ENCODE measurements around the gene KLHL10.

The KLHL10 gene

GRCh38 chr17:41837761-41838538 is at the start of gene KLHL10:
Gene KLHL10 (plus strand): TSS chr17:41837825. CDS start chr17:41837933, 108 bp downstream.
- no peak for DNase-seq

GRCh38 chr17:41792845-41793783 is 44.5 kb upstream of the KLHL10 start:
- no peak for DNase-seq

- DNase-seq = no peak
Observed at GRCh38 chr17:41793784-41794539, 43.7 kb upstream of the KLHL10 start.

GRCh38 chr17:41794540-41794975 is 43.1 kb upstream of the KLHL10 start:
- DNase-seq = no peak

GRCh38 chr17:41796121-41796895 is 41.3 kb upstream of the KLHL10 start:
- no peak for DNase-seq

GRCh38 chr17:41797377-41797776 is 40.2 kb upstream of the KLHL10 start:
- no peak for DNase-seq

DNA sequence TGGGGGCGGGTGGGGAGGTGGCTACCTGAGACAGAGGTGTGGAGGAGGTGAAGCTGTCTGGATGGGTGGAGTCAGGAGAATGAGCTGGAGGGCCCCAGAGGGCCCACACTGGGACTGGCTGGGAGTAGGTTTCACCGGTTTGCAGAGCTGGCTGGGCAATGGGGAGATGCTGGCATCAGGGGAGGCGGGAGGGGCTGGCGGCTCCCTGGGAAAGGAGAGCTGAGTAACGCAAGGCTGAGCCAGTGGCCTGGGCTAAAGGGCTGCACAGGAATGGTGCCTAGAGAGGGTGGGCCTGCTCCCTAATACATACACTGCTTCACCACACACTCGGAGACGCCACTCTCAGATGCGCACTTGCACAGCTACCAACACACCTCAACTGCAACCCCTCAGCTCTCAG is 38.3 kb upstream of the KLHL10 start:
- no peak for DNase-seq

- no peak for DNase-seq
Observed at GRCh38 chr17:41800601-41801373, 36.8 kb upstream of the KLHL10 start.

GRCh38 chr17:41801374-41802271 is 36.0 kb upstream of the KLHL10 start:
- peak; percentile 70 to 77 for DNase-seq

GRCh38 chr17:41803049-41804020 is 34.3 kb upstream of the KLHL10 start:
- no peak for DNase-seq

DNA sequence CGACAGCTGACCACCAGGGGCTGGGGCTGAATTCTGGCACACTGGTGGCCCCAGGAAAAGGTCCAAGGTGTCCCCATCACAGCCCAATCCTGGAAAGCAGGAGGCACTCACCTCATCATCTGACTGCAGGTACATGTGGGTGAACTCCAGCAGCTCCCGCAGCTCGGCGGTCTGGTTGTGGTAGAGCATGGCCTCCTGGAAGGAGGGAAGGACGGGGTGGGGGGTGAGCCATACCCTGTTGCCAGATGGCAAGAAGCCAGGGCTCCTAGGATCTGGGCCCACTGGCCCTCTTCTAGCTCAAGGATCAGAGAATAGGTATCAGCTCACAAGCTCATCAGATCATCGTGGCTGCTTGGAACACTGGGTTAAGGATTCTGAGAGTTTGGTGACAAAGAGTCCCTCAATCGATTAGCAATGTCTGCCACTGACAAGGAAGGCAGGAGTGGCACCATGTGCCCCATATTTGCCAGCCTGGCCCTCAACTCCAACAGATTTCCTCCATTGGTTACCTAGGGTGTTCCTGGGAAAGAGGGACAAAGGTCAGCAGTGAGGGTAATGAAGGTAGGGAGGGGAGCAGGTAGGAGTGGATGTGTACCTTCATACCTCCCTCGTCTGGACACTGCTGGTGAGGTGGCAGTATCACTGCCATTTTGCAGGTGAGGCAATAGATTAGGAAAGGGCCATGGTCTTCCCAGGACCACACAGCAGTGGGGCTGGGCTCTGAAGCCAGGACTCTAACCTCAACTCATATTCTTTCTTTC is 30.8 kb upstream of the KLHL10 start:
- DNase-seq = no peak

DNA sequence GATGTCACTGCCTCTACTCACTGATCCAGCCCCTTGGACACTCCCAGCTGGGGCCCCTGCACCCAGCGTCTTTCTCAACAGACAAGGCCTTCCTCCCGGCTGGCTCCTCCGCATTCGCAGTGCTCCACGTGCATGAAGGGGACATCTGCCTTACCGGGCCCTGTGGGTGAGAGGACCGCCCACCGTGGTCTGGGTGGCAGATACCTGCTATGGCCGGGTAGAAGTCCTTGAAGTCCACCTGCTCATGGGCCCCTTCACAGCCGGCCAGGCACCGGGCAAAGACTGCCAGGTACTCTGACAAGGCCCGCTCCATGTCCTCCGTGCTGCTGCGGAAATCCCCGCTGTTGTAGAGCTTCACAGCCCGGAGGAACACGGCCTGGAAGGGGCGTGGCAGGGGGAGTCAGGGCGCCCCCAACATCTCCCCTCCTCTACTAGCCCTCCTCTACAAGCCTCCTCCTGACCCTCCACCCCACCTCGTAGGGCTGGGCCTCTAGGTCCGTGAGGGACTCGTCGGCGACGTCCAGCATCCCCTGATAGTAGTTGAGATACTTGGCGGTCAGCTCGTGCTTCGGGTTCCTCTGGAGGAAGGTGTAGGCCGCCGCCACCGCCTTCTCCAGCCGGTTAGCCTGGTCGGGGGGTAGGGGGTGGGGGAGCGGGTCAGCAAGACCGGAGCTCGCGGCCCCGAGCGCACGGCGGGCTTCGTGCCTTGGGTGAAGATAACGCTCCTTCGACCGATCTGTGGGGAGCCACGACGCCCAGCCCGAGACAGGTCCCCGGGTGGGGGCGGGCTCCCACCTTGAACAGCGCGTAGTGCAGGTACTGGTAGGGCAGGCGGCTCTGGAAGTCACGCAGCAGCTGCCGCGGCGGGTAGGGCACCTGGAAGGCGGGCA is 26.7 kb upstream of the KLHL10 start:
- no peak for DNase-seq

- DNase-seq = peak; percentile 63 to 66
Observed at GRCh38 chr17:41811549-41812380, 25.9 kb upstream of the KLHL10 start, which contains the start of gene P3H4. Gene P3H4 (minus strand): TSS chr17:41811949. CDS start chr17:41811915, 34 bp downstream.

GRCh38 chr17:41812381-41813151 is 25.1 kb upstream of the KLHL10 start, which contains the start of gene FKBP10:
Gene FKBP10 (plus strand): TSS chr17:41813004. CDS start chr17:41813035, 31 bp downstream.
- DNase-seq = peak; percentile 20 to 38

DNA sequence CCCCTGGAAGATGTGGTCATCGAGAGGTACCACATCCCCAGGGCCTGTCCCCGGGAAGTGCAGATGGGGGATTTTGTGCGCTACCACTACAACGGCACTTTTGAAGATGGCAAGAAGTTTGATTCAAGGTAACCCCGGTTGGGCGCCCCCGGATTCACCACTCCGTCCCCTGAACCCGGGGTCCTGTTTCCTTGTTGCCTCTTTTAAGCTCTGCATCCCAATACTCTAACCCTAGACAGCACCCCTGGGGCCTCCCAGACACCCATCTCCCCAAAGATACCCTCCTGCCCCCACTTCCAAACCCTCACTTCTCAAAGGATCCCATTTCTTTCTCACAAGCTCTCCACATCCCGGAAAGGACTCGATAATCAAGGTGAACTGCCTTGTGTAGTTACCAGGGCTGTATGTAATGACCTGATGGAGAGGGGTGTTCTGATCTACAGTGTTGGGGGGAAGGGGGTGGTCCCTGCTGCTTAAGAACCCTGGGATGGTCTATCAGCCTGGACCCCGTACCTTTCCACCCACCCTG is 24.4 kb upstream of the KLHL10 start:
- no peak for DNase-seq
